Ascending aorta (tissue), 2 donors: ENCODE data around the gene CCDC127. TPM values are rescaled to one million over a fixed set of nuclear protein-coding genes. Genes with fewer than 3 reads are reported as not detected.
A peak's percentile ranks its signal among the peaks of the same experiment; 100 is the strongest.

Experiments used
- DNase-seq, 2 donors: peaks; one replicate each; pipeline ENCODE4 v3.0.0-alpha.2; 2019; ENCODE audit warnings: low spot score in 2 of 2
- H3K27ac ChIP-seq, 2 donors: fragments of 200-600 bp; sonication (generic); one replicate each; pipeline ENCODE4 v1.5.1; 2016 to 2017; ENCODE audit warnings: mild to moderate bottlenecking in 1 of 2
- H3K27me3 ChIP-seq: fragments of 200-600 bp; sonication (generic); one replicate; pipeline ENCODE4 v1.5.1; 2017
- H3K36me3 ChIP-seq, 2 donors: fragments of 200-600 bp; sonication (generic); one replicate each; pipeline ENCODE4 v1.5.1; 2016
- H3K4me1 ChIP-seq, 2 donors: fragments of 200-600 bp; sonication (generic); one replicate each; pipeline ENCODE4 v1.5.1; 2016 to 2017; ENCODE audit warnings: mild to moderate bottlenecking in 1 of 2
- H3K4me3 ChIP-seq, 2 donors: fragments of 200-600 bp; sonication (generic); one replicate each; pipeline ENCODE4 v1.5.1; 2016 to 2017; ENCODE audit warnings: mild to moderate bottlenecking in 1 of 2
- H3K9me3 ChIP-seq, 2 donors: fragments of 200-600 bp; sonication (generic); one replicate each; pipeline ENCODE4 v1.5.1; 2016
- intact Hi-C: fragments of 100-400 bp; cut with DNase I; formaldehyde crosslinking; loops from one replicate; pipeline ENCODE4 v1.15.1; 2023
- total RNA-seq: library from RNA; depleted of rRNA; stranded (reverse); fragments of >200 nt; gene quantifications from one replicate; pipeline ENCODE4 v1.1.0, GENCODE V29; 2016
- TF ChIP-seq, protein P1 (sequence below), 3 experiments: fragments of 200-600 bp in 2 of 3; fragments of 450-650 bp in 1 of 3; sonication (generic) in 2 of 3; IDR thresholded peaks; one replicate each; pipeline ENCODE4 v1.5.1; 2016 to 2019; ENCODE audit warnings: antibody characterized with exemption in 3 of 3, mild to moderate bottlenecking in 1 of 3, moderate library complexity in 1 of 3

CCDC127 gene
- total RNA-seq, 1 donor from 2014 or later, result 6.1 TPM

DNA sequence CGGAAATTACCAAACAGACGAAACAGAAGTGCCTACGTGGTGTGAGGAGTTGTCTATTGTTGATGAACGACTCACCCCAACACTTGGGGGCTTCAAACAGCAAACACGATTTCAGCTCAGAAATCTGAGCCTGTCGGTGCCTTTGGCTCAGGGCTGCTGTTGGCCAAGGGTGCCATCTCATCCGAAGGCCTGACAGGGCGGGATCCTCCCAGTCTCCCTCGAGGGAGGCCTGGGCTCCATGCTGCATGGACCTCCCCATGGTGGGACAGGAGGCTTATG is 25.3 kb downstream of the CCDC127 start:
- no peaks in the 10 kb centered on the region for H3K9me3 ChIP-seq
- TF ChIP-seq, protein P1, sequence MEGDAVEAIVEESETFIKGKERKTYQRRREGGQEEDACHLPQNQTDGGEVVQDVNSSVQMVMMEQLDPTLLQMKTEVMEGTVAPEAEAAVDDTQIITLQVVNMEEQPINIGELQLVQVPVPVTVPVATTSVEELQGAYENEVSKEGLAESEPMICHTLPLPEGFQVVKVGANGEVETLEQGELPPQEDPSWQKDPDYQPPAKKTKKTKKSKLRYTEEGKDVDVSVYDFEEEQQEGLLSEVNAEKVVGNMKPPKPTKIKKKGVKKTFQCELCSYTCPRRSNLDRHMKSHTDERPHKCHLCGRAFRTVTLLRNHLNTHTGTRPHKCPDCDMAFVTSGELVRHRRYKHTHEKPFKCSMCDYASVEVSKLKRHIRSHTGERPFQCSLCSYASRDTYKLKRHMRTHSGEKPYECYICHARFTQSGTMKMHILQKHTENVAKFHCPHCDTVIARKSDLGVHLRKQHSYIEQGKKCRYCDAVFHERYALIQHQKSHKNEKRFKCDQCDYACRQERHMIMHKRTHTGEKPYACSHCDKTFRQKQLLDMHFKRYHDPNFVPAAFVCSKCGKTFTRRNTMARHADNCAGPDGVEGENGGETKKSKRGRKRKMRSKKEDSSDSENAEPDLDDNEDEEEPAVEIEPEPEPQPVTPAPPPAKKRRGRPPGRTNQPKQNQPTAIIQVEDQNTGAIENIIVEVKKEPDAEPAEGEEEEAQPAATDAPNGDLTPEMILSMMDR (IDR thresholded peaks at IDR 0.05), result no peak

DNA sequence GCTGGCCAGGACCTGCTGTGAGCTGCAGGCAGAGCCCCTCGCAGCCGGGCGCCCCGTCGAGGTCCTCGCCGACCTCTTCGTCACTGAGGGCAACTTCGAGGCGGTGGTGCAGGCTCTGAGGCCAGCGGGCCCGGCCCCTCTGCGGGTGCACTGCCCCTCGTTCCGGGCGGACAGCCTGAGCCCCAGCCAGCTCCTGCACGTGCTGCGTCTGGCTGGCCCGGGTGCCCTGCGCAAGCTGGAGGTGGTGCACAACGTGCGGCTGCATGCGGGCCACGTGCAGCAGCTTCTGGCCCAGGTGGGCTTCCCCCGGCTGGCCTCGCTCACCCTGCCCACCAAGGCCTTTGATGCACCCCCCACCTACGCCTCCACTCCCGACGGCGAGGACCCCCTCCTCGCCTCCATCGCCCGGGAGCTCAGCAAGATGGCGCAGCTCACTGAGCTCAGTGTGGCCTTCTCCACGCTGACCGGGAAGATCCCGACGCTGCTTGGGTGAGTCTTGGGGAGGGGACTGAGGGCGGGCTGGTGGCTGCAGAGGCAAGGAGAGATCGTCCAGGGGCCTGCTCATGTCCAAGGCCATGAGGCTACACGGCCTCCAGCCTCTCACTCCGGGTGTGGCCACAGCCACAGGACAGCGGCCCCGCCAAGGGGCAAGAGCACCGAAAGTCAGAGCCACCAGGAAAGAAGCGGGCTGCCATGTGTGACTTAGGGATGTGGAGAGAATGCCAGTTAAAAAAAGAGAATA is 25.8 kb downstream of the CCDC127 start:
- H3K4me3 ChIP-seq, result no peak overlapping the region
- H3K27me3 ChIP-seq, result no peaks in the 10 kb centered on the region
- H3K36me3 ChIP-seq, result no peaks in the 10 kb centered on the region
- TF ChIP-seq, protein P1 (IDR thresholded peaks at IDR 0.05), result no peak
- intact Hi-C loops, result no loop called here
- DNase-seq, result no peak
- no peaks in the 10 kb centered on the region for H3K9me3 ChIP-seq
- peaks cover 6% of the 10 kb centered on the region in 2 donors for H3K4me1 ChIP-seq
- no peak overlapping the region for H3K27ac ChIP-seq

More for the DNA sequence above, 25.3 kb downstream of the CCDC127 start:
- peaks cover 6% of the 10 kb centered on the region in 2 donors for H3K4me1 ChIP-seq
- H3K36me3 ChIP-seq, result no peaks in the 10 kb centered on the region
- no peak overlapping the region for H3K4me3 ChIP-seq
- no peak for DNase-seq
- intact Hi-C loops, result no loop called here
- no peaks in the 10 kb centered on the region for H3K27me3 ChIP-seq
- no peak overlapping the region for H3K27ac ChIP-seq

DNA sequence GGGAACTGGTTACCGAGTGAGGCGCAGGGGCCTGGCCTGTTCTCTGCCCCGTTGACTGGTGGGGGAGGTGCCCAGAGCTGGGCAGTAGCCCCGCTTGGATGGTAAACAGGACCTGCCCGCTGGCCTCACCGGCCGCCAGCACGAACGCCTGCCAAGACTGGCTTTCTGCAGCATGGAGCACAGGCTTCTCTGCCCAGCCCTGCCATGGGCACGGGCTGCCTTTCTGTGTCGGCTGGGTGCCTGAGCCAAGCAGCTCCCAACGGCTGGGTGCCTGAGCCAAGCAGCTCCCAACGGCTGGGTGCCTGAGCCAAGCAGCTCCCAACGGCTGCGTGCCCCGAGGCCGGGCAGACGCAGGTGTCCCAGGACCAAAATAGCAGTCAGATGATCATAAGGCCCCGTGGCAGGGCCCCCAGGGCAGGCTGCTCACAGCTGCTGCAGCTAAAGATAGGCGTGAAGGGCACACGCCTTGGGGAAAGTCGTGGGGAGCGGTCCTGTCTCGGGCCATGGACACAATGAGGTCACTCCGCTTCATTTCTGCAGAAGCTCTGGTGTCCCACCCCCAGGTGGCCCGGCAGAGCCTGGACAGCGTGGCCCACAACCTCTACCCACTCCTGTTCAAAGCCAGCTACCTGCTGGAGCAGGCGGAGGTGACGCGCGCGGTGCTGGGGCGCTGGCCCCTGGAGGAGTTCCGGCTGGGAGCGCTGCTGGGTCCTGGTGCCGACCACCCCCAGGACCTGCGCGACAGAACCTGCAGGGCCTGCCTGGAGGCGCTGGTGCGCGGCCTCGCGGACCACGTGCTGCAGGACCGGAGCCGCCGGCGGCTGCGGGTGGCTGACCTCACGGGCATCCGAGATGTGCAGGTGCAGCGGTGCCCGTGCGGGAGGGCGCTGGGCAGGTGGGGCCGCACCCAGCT is 26.7 kb downstream of the CCDC127 start, which contains the start of gene LRRC14B:
TSS of gene LRRC14B (plus strand) at position 460 of the 913 bp plus-strand sequence. CDS start at position 504, 44 bp downstream.
- TF ChIP-seq, protein P1 (IDR thresholded peaks at IDR 0.05), result no peak
- peak in 1 of 2 donors; percentile 36 for DNase-seq
- Histone ChIP-seq H3K36me3 (no peaks in the 10 kb centered on the region), H3K4me1 (peaks cover 6% of the 10 kb centered on the region in 2 donors), H3K9me3 (no peaks in the 10 kb centered on the region), H3K27me3 (no peaks in the 10 kb centered on the region), H3K4me3 (peak within 1 kb of the TSS; percentile 14 to 50), H3K27ac (peak within 1 kb of the TSS; percentile 17 to 51)
- intact Hi-C loops, result no loop called here

DNA sequence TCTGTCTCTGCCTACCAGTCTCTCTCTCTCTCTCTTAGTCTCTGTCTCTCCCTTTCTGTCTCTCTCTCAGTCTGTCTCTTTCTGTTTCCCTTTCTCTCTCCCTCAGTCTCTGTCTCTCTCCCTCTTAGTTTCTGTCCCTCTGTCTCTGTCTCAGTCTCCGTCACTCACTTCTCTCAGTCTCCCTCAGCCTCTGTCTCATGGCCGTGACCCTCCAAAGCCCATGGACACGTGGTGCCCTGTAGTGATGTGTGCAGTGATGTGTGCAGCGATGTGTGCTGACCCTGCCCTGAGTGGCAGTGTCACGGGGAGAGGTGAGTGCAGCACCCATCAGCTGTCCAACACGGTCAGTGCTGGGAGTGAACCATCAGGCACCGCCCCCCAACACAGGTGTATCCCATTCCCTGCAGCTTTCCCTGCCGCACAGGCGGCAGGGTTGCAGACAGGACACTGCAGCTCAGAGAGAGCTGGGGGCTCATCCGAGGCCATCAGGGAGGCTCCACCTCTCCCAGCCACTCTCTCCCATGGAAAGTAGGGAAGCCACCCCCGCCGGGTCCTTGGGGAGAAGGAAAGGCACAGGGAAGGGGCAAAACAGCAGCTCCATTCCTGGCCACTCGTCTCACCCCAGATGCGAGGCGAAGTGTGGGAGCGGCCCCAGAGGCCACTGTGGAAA is 27.5 kb downstream of the CCDC127 start:
- DNase-seq, result no peak
- Histone ChIP-seq H3K4me3 (peak overlapping the region in 1 of 2 donors; percentile 50), H3K4me1 (peaks cover 6% of the 10 kb centered on the region in 2 donors)

DNA sequence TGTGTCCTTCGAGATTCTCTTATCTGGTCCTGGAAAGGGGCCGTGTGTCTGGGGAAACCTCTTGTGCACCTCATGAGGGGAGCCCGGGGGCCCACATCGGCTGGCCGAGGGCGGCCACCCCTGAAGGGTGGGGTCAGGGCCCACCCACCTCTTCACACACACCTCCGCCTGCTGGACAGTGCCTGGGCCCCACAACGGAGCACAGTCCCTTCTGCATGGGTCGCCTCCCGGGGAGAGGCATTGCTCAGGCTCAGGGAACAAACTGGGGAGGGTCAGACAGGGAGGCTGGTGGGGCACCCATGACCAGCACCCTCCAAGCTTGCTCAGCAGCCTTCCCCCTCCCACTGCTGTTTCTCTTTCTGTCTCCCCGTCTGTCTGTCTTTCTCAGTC is 28.0 kb downstream of the CCDC127 start:
- H3K27ac ChIP-seq, result no peak overlapping the region

More for the DNA sequence above, 27.5 kb downstream of the CCDC127 start:
- H3K9me3 ChIP-seq, result no peaks in the 10 kb centered on the region
- no peaks in the 10 kb centered on the region for H3K27me3 ChIP-seq
- peak overlapping the region; percentile 17 to 51 for H3K27ac ChIP-seq
- TF ChIP-seq, protein P1 (IDR thresholded peaks at IDR 0.05), result no peak
- intact Hi-C loops, result no loop called here
- no peaks in the 10 kb centered on the region for H3K36me3 ChIP-seq

More for the DNA sequence above, 28.0 kb downstream of the CCDC127 start:
- H3K4me1 ChIP-seq, result peaks cover 6% of the 10 kb centered on the region in 2 donors
- intact Hi-C loops, result no loop called here
- DNase-seq, result no peak
- H3K27me3 ChIP-seq, result no peaks in the 10 kb centered on the region
- H3K36me3 ChIP-seq, result no peaks in the 10 kb centered on the region
- TF ChIP-seq, protein P1 (IDR thresholded peaks at IDR 0.05), result no peak
- H3K9me3 ChIP-seq, result no peaks in the 10 kb centered on the region
- no peak overlapping the region for H3K4me3 ChIP-seq
